Measurements from ENCODE around the gene OR14J1. TPM values are rescaled to one million over a fixed set of nuclear protein-coding genes. Genes with fewer than 3 reads are reported as not detected.
"Not testable (repeated sequence)": the region's sequence is repeated elsewhere in the genome, so short reads cannot be mapped to it uniquely, and the experiment has no call there.

The OR14J1 gene
- total RNA-seq, 1 donor from 2014 or later, result not detected

DNA sequence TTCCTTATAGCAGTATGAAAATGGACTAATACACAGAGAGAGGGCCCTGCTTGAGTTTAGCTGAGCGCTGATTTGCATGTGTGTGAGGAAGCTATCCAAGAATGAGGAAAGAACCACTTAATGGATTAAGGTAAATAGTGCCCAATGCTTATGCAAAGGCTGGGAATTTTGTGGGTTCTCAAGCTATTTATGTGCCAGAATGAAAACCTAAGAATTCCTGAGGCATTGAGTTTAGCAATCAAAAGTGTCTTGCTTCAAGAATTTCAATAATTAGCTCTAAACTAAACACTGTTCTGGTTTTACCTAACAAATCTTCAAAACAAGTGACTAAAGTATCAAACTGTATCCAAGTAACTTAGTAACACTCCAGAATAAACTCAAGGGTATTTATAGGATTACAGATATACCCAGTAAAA lies 7.0 kb upstream of the OR14J1 start:
- H3K4me3 ChIP-seq, result no peak overlapping the region
- H3K9me3 ChIP-seq, result no peaks in the 10 kb centered on the region
- intact Hi-C loops (cut with DNase I), result no loop called here
- DNase-seq (no peak), ATAC-seq (peak; percentile 95 to 97)
- H3K4me1 ChIP-seq, result no peaks in the 10 kb centered on the region
- H3K27ac ChIP-seq, result peak overlapping the region; percentile 14
- H3K36me3 ChIP-seq, result no peaks in the 10 kb centered on the region
- no peaks in the 10 kb centered on the region for H3K27me3 ChIP-seq (ENCODE audit: low read depth)
- TF ChIP-seq CTCF (IDR thresholded peaks at IDR 0.05), result no peak

- ATAC-seq (peak; percentile 52 to 62), DNase-seq (no peak)
- Histone ChIP-seq H3K27ac (peak overlapping the region; percentile 62), H3K4me1 (no peaks in the 10 kb centered on the region), H3K27me3 (ENCODE audit: low read depth) (no peaks in the 10 kb centered on the region), H3K36me3 (no peaks in the 10 kb centered on the region), H3K4me3 (no peak overlapping the region), H3K9me3 (no peaks in the 10 kb centered on the region)
- intact Hi-C loops (cut with DNase I), result no loop called here
- no peak for TF ChIP-seq CTCF (IDR thresholded peaks at IDR 0.05)
These were observed 6.3 kb upstream of the OR14J1 start for GRCh38 chr6:29295181-29295585.

GRCh38 chr6:29295623-29296022 lies 5.9 kb upstream of the OR14J1 start:
- H3K36me3 ChIP-seq, result no peaks in the 10 kb centered on the region
- no peaks in the 10 kb centered on the region for H3K4me1 ChIP-seq
- no peak overlapping the region for H3K4me3 ChIP-seq
- intact Hi-C loops (cut with DNase I), result no loop called here
- peak overlapping the region; percentile 62 for H3K27ac ChIP-seq
- H3K9me3 ChIP-seq, result no peaks in the 10 kb centered on the region
- peak in 1 of 2 donors; percentile 38 for ATAC-seq
- no peaks in the 10 kb centered on the region for H3K27me3 ChIP-seq (ENCODE audit: low read depth)
- no peak for DNase-seq
- TF ChIP-seq CTCF (IDR thresholded peaks at IDR 0.05), result no peak

DNA sequence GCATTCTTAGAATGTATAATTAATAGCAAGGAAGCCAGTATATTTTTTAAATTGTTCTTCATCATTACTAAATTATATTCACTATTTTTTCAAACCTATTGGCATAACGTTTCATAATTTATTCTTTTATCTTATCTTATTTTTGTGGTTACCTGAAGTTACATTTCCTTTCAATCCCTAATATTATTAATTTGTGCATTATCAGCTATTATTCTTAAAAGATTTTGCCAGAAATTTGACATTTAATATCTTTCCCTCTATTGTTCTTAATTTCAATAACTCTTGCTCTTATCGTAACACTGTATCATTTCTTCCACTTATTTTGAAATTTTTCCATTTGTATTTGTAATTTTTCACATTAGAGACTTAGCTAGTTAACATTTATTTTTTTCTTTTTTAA lies 18.4 kb downstream of the OR14J1 start:
- Histone ChIP-seq H3K27ac (no peak overlapping the region), H3K4me3 (no peak overlapping the region), H3K4me1 (no peaks in the 10 kb centered on the region), H3K9me3 (no peaks in the 10 kb centered on the region), H3K27me3 (ENCODE audit: low read depth) (no peaks in the 10 kb centered on the region), H3K36me3 (no peaks in the 10 kb centered on the region)
- TF ChIP-seq CTCF (IDR thresholded peaks at IDR 0.05), result no peak
- DNase-seq (no peak), ATAC-seq (no peak)
- intact Hi-C loops (cut with DNase I), result no loop called here

GRCh38 chr6:29323332-29323731 lies 21.8 kb downstream of the OR14J1 start:
- H3K4me1 ChIP-seq; DNase-seq; H3K27me3 ChIP-seq (ENCODE audit: low read depth); intact Hi-C loops (cut with DNase I); ATAC-seq; H3K36me3 ChIP-seq; H3K27ac ChIP-seq; H3K4me3 ChIP-seq; H3K9me3 ChIP-seq: not testable (repeated sequence)

DNA sequence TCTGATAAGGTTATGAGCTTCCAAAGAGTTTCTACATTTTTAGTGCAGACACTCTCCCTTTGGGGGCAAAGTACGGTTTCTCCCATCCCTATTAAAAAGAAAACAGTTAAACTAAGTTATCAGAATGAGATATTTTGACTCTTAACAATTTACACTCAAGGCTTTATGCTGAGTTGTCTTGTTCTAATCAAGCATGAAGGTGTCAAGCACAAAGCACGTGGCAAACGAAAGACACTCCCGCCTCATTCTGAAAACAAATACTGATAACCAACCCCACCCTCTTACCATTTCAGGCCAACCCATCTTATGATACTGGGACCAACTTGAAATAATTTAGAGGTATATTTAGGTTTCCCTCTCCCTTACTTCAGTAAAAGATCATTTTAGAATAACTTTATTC lies 24.3 kb downstream of the OR14J1 start:
- H3K4me3 ChIP-seq, result no peak overlapping the region
- intact Hi-C loops (cut with DNase I), result no loop called here
- ATAC-seq (no peak), DNase-seq (no peak)
- H3K4me1 ChIP-seq, result no peaks in the 10 kb centered on the region
- no peaks in the 10 kb centered on the region for H3K27me3 ChIP-seq (ENCODE audit: low read depth)
- H3K27ac ChIP-seq, result no peak overlapping the region
- H3K9me3 ChIP-seq, result no peaks in the 10 kb centered on the region
- no peaks in the 10 kb centered on the region for H3K36me3 ChIP-seq
- no peak for TF ChIP-seq CTCF (IDR thresholded peaks at IDR 0.05)
